ENCODE data around the gene TSSK6. TPM values are rescaled to one million over a fixed set of nuclear protein-coding genes. Genes with fewer than 3 reads are reported as not detected.
"Not testable (repeated sequence)": the region's sequence is repeated elsewhere in the genome, so short reads cannot be mapped to it uniquely, and the experiment has no call there.

Gene TSSK6
- total RNA-seq, 1 donor from 2014 or later: 4.6 TPM

GRCh38 chr19:19475015-19475765 lies 40.2 kb downstream of the TSSK6 start:
- H3K9ac ChIP-seq: no peak overlapping the region
- H3F3A ChIP-seq (ENCODE audit: low read depth): peaks cover 23% of the 10 kb centered on the region
- Mint-ChIP-seq H3K27me3 (ENCODE audit: insufficient read depth, low read depth) (peaks cover 4% of the 10 kb centered on the region), H3K4me3 (peak overlapping the region; percentile 74), H3K4me1 (peaks cover 21% of the 10 kb centered on the region), H3K36me3 (peaks cover 20% of the 10 kb centered on the region), H3K9me3 (peaks cover 5% of the 10 kb centered on the region), H3K27ac (peak overlapping the region; percentile 86)
- peaks cover 92% of the 10 kb centered on the region for H3K79me2 ChIP-seq (ENCODE audit: low read depth)
- H3K9me3 ChIP-seq (ENCODE audit: low read depth): no peaks in the 10 kb centered on the region
- no peak for TF ChIP-seq EZH2phosphoT487 (IDR thresholded peaks at IDR 0.05)
- TF ChIP-seq CTCF (IDR thresholded peaks at IDR 0.05): no peak
- TF ChIP-seq EZH2 (IDR thresholded peaks at IDR 0.05): no peak
- H4K20me1 ChIP-seq (ENCODE audit: low read depth): peaks cover 58% of the 10 kb centered on the region
- H3K27ac ChIP-seq: peak overlapping the region; percentile 13
- H3K4me3 ChIP-seq: no peak overlapping the region
- H3K4me1 ChIP-seq: peaks cover 13% of the 10 kb centered on the region
- peak; percentile 49 for DNase-seq (ENCODE audit: low spot score)
- no peaks in the 10 kb centered on the region for H3K27me3 ChIP-seq
- H2AFZ ChIP-seq (replicated peaks): no peak overlapping the region
- H3K36me3 ChIP-seq: no peaks in the 10 kb centered on the region
- peak overlapping the region; percentile 43 for H3K4me2 ChIP-seq

- peaks cover 23% of the 10 kb centered on the region for H3F3A ChIP-seq (ENCODE audit: low read depth)
- not testable (repeated sequence) for H3K27me3 Mint-ChIP-seq (ENCODE audit: insufficient read depth, low read depth); H3K9ac ChIP-seq; H3K27ac ChIP-seq; H3K4me2 ChIP-seq; H2AFZ ChIP-seq (replicated peaks); H3K4me3 Mint-ChIP-seq; H3K27me3 ChIP-seq; DNase-seq (ENCODE audit: low spot score); H3K4me3 ChIP-seq
- Mint-ChIP-seq H3K4me1 (peaks cover 21% of the 10 kb centered on the region), H3K27ac (peak overlapping the region; percentile 47), H3K36me3 (peaks cover 36% of the 10 kb centered on the region), H3K9me3 (peaks cover 25% of the 10 kb centered on the region)
- peaks cover 92% of the 10 kb centered on the region for H3K79me2 ChIP-seq (ENCODE audit: low read depth)
- H3K36me3 ChIP-seq: peaks cover 19% of the 10 kb centered on the region
- H3K4me1 ChIP-seq: peaks cover 13% of the 10 kb centered on the region
- peaks cover 44% of the 10 kb centered on the region for H4K20me1 ChIP-seq (ENCODE audit: low read depth)
- peaks cover 22% of the 10 kb centered on the region for H3K9me3 ChIP-seq (ENCODE audit: low read depth)
Observed at GRCh38 chr19:19472106-19472505, 43.2 kb downstream of the TSSK6 start.

- peaks cover 21% of the 10 kb centered on the region for H3K4me1 Mint-ChIP-seq
- peaks cover 91% of the 10 kb centered on the region for H3K79me2 ChIP-seq (ENCODE audit: low read depth)
- H4K20me1 ChIP-seq (ENCODE audit: low read depth): peaks cover 40% of the 10 kb centered on the region
- peaks cover 19% of the 10 kb centered on the region for H3K36me3 ChIP-seq
- H3K9me3 ChIP-seq (ENCODE audit: low read depth): peaks cover 22% of the 10 kb centered on the region
- H3K9me3 Mint-ChIP-seq: peaks cover 29% of the 10 kb centered on the region
- no peak overlapping the region for H3K4me2 ChIP-seq
- no peak overlapping the region for H3K4me3 Mint-ChIP-seq
- DNase-seq (ENCODE audit: low spot score): no peak
- no peak overlapping the region for H2AFZ ChIP-seq (replicated peaks)
- no peak overlapping the region for H3K27ac ChIP-seq
- no peaks in the 10 kb centered on the region for H3K27me3 ChIP-seq
- H3K9ac ChIP-seq: no peak overlapping the region
- no peak overlapping the region for H3K27ac Mint-ChIP-seq
- peaks cover 13% of the 10 kb centered on the region for H3K4me1 ChIP-seq
- peaks cover 41% of the 10 kb centered on the region for H3K36me3 Mint-ChIP-seq
- peaks cover 4% of the 10 kb centered on the region for H3K27me3 Mint-ChIP-seq (ENCODE audit: insufficient read depth, low read depth)
- peaks cover 23% of the 10 kb centered on the region for H3F3A ChIP-seq (ENCODE audit: low read depth)
- H3K4me3 ChIP-seq: no peak overlapping the region
- TF ChIP-seq EZH2 (IDR thresholded peaks at IDR 0.05) (no peak), EZH2phosphoT487 (IDR thresholded peaks at IDR 0.05) (no peak), CTCF (IDR thresholded peaks at IDR 0.05) (no peak)
Observed at GRCh38 chr19:19471682-19472081, 43.7 kb downstream of the TSSK6 start.

- TF ChIP-seq CTCF (IDR thresholded peaks at IDR 0.05) (no peak), EZH2phosphoT487 (IDR thresholded peaks at IDR 0.05) (no peak), EZH2 (IDR thresholded peaks at IDR 0.05) (no peak)
Observed at GRCh38 chr19:19470579-19470978, 44.8 kb downstream of the TSSK6 start.

More at GRCh38 chr19:19470579-19470978, 44.8 kb downstream of the TSSK6 start:
- Histone ChIP-seq H3K36me3 (peaks cover 19% of the 10 kb centered on the region), H3K27ac (no peak overlapping the region), H3K9ac (no peak overlapping the region), H2AFZ (replicated peaks) (no peak overlapping the region), H3K4me1 (peaks cover 10% of the 10 kb centered on the region), H3F3A (ENCODE audit: low read depth) (peaks cover 16% of the 10 kb centered on the region), H3K9me3 (ENCODE audit: low read depth) (peaks cover 22% of the 10 kb centered on the region), H3K79me2 (ENCODE audit: low read depth) (peaks cover 91% of the 10 kb centered on the region), H3K27me3 (no peaks in the 10 kb centered on the region), H3K4me2 (no peak overlapping the region), H4K20me1 (ENCODE audit: low read depth) (peaks cover 29% of the 10 kb centered on the region), H3K4me3 (no peak overlapping the region)
- H3K9me3 Mint-ChIP-seq: peaks cover 38% of the 10 kb centered on the region
- peaks cover 4% of the 10 kb centered on the region for H3K27me3 Mint-ChIP-seq (ENCODE audit: insufficient read depth, low read depth)
- peaks cover 19% of the 10 kb centered on the region for H3K4me1 Mint-ChIP-seq
- H3K4me3 Mint-ChIP-seq: no peak overlapping the region
- H3K36me3 Mint-ChIP-seq: peaks cover 51% of the 10 kb centered on the region
- H3K27ac Mint-ChIP-seq: no peak overlapping the region
- DNase-seq (ENCODE audit: low spot score): no peak
